ENCODE measurements around the gene NME4. TPM values are rescaled to one million over a fixed set of nuclear protein-coding genes. Genes with fewer than 3 reads are reported as not detected.

Gene NME4
- polyA plus RNA-seq, 1 donor (not counting 4 experiments of a cell fraction or from before 2014, with no cell fraction given): 141 TPM

GRCh38 chr16:369275-369865 lies 27.6 kb upstream of the NME4 start:
- Histone ChIP-seq H4K20me1 (ENCODE audit: control insufficient read depth, extremely low read depth, insufficient read depth, low read length) (peaks cover 2% of the 10 kb centered on the region), H3K4me3 (ENCODE audit: control insufficient read depth in 2 of 3, extremely low read depth in 1 of 3, insufficient read depth in 2 of 3, low read depth in 1 of 3, low read length in 3 of 3) (peak overlapping the region; percentile 43 to 67 (median 62)), H3K4me2 (ENCODE audit: control insufficient read depth, extremely low read depth, insufficient read depth, low read depth, low read length) (peak overlapping the region; percentile 87), H3K79me2 (ENCODE audit: control insufficient read depth, insufficient read depth, low read length) (peaks cover 6% of the 10 kb centered on the region), H3K9me3 (ENCODE audit: control insufficient read depth, low read depth, low read length) (no peaks in the 10 kb centered on the region), H3K36me3 (ENCODE audit: control insufficient read depth in 2 of 2, extremely low read depth in 1 of 2, insufficient read depth in 2 of 2, low read length in 2 of 2) (peaks cover 11 to 20% of the 10 kb centered on the region in 2 experiments), H3K27ac (ENCODE audit: control insufficient read depth, insufficient read depth, low read length) (no peak overlapping the region), H3K27me3 (ENCODE audit: control insufficient read depth, extremely low read depth, insufficient read depth, low read length) (no peaks in the 10 kb centered on the region), H3K9me1 (ENCODE audit: control insufficient read depth, extremely low read depth, insufficient read depth, low read length) (no peaks in the 10 kb centered on the region), H3K4me1 (ENCODE audit: control insufficient read depth, extremely low read depth, insufficient read depth, low read length) (peaks cover 12% of the 10 kb centered on the region), H2AFZ (ENCODE audit: control insufficient read depth, low read length) (no peak overlapping the region), H3K9ac (ENCODE audit: control insufficient read depth, extremely low read depth, insufficient read depth, low read length) (peak overlapping the region; percentile 50)
- DNase-seq (ENCODE audit: low read depth, low spot score) (no peak), FAIRE-seq (no peak)
- TF ChIP-seq CTCF (optimal IDR thresholded peaks at IDR 0.05 in 1 of 3, IDR thresholded peaks at IDR 0.05 in 1 of 3, conservative IDR thresholded peaks at IDR 0.05 in 1 of 3; ENCODE audit: extremely low read depth in 1 of 3, insufficient read depth in 2 of 3, low read length in 3 of 3) (no peak), EZH2 (IDR thresholded peaks at IDR 0.05; ENCODE audit: low read length) (no peak)
- dilution Hi-C loops (cut with MboI; ENCODE audit: extremely low pct_ligation_motif_present, low sequenced_read_pairs): no loop called here

- Histone ChIP-seq H3K4me2 (ENCODE audit: control insufficient read depth, extremely low read depth, insufficient read depth, low read depth, low read length) (peak overlapping the region; percentile 87), H3K4me3 (ENCODE audit: control insufficient read depth in 2 of 3, extremely low read depth in 1 of 3, insufficient read depth in 2 of 3, low read depth in 1 of 3, low read length in 3 of 3) (peak overlapping the region; percentile 43 to 67 (median 62)), H3K79me2 (ENCODE audit: control insufficient read depth, insufficient read depth, low read length) (peaks cover 6% of the 10 kb centered on the region), H3K27ac (ENCODE audit: control insufficient read depth, insufficient read depth, low read length) (no peak overlapping the region), H3K9ac (ENCODE audit: control insufficient read depth, extremely low read depth, insufficient read depth, low read length) (peak overlapping the region; percentile 50), H2AFZ (ENCODE audit: control insufficient read depth, low read length) (no peak overlapping the region), H3K27me3 (ENCODE audit: control insufficient read depth, extremely low read depth, insufficient read depth, low read length) (no peaks in the 10 kb centered on the region), H3K36me3 (ENCODE audit: control insufficient read depth in 2 of 2, extremely low read depth in 1 of 2, insufficient read depth in 2 of 2, low read length in 2 of 2) (peaks cover 11 to 23% of the 10 kb centered on the region in 2 experiments), H3K4me1 (ENCODE audit: control insufficient read depth, extremely low read depth, insufficient read depth, low read length) (peaks cover 12% of the 10 kb centered on the region), H3K9me3 (ENCODE audit: control insufficient read depth, low read depth, low read length) (no peaks in the 10 kb centered on the region), H3K9me1 (ENCODE audit: control insufficient read depth, extremely low read depth, insufficient read depth, low read length) (no peaks in the 10 kb centered on the region), H4K20me1 (ENCODE audit: control insufficient read depth, extremely low read depth, insufficient read depth, low read length) (peaks cover 2% of the 10 kb centered on the region)
- FAIRE-seq (no peak), DNase-seq (ENCODE audit: low read depth, low spot score) (no peak)
- no peak for TF ChIP-seq EZH2 (IDR thresholded peaks at IDR 0.05; ENCODE audit: low read length)
- TF ChIP-seq CTCF (optimal IDR thresholded peaks at IDR 0.05 in 1 of 3, IDR thresholded peaks at IDR 0.05 in 1 of 3, conservative IDR thresholded peaks at IDR 0.05 in 1 of 3; ENCODE audit: extremely low read depth in 1 of 3, insufficient read depth in 2 of 3, low read length in 3 of 3): no peak
- dilution Hi-C loops (cut with MboI; ENCODE audit: extremely low pct_ligation_motif_present, low sequenced_read_pairs): no loop called here
Observed at GRCh38 chr16:369866-370436, 27.0 kb upstream of the NME4 start.
